WI38 (cell line): ENCODE data around the gene PDE4D.

ENCODE experiments used
- H3K4me3 ChIP-seq: 2 replicates; pipeline ENCODE4 v1.5.1; 2011; ENCODE audit warnings: low read depth, mild to moderate bottlenecking, control low read depth, low read length
- CTCF ChIP-seq: IDR thresholded peaks from 2 replicates; pipeline ENCODE4 v1.5.1; 2012; ENCODE audit warnings: low read depth, mild to moderate bottlenecking, control low read depth, low read length

Gene PDE4D

GRCh38 chr5:59038798-59039295 is 854.7 kb downstream of the PDE4D start:
- no peak for TF ChIP-seq CTCF
- peak overlapping the region; percentile 79 for H3K4me3 ChIP-seq

GRCh38 chr5:59037941-59038797 is 855.4 kb downstream of the PDE4D start:
- H3K4me3 ChIP-seq: peak overlapping the region; percentile 79
- no peak for TF ChIP-seq CTCF

GRCh38 chr5:59037453-59037852 is 856.1 kb downstream of the PDE4D start:
- peak overlapping the region; percentile 79 for H3K4me3 ChIP-seq
- no peak for TF ChIP-seq CTCF

- peak overlapping the region; percentile 79 for H3K4me3 ChIP-seq
- TF ChIP-seq CTCF: no peak
These were observed 856.5 kb downstream of the PDE4D start for GRCh38 chr5:59037041-59037440.

GRCh38 chr5:59036274-59036961 is 857.1 kb downstream of the PDE4D start:
- H3K4me3 ChIP-seq: peak overlapping the region; percentile 79

GRCh38 chr5:59035681-59036080 is 857.8 kb downstream of the PDE4D start:
- no peak for TF ChIP-seq CTCF
- 0 out of 2 replicates have a peak overlapping the region, but pooled peaks have one; percentile 20 for H3K4me3 ChIP-seq

More at GRCh38 chr5:59036274-59036961, 857.1 kb downstream of the PDE4D start:
- no peak for TF ChIP-seq CTCF
